Ascending aorta (tissue), 2 donors: ENCODE data around the gene ENOX1. TPM values are rescaled to one million over a fixed set of nuclear protein-coding genes. Genes with fewer than 3 reads are reported as not detected.

Experiments used
- DNase-seq, 2 donors: peaks; one replicate each; pipeline ENCODE4 v3.0.0-alpha.2; 2019; ENCODE audit warnings: low spot score in 2 of 2
- H3K27ac ChIP-seq, 2 donors: fragments of 200-600 bp; sonication (generic); one replicate each; pipeline ENCODE4 v1.5.1; 2016 to 2017; ENCODE audit warnings: mild to moderate bottlenecking in 1 of 2
- H3K27me3 ChIP-seq: fragments of 200-600 bp; sonication (generic); one replicate; pipeline ENCODE4 v1.5.1; 2017
- H3K36me3 ChIP-seq, 2 donors: fragments of 200-600 bp; sonication (generic); one replicate each; pipeline ENCODE4 v1.5.1; 2016
- H3K4me1 ChIP-seq, 2 donors: fragments of 200-600 bp; sonication (generic); one replicate each; pipeline ENCODE4 v1.5.1; 2016 to 2017; ENCODE audit warnings: mild to moderate bottlenecking in 1 of 2
- H3K4me3 ChIP-seq, 2 donors: fragments of 200-600 bp; sonication (generic); one replicate each; pipeline ENCODE4 v1.5.1; 2016 to 2017; ENCODE audit warnings: mild to moderate bottlenecking in 1 of 2
- H3K9me3 ChIP-seq, 2 donors: fragments of 200-600 bp; sonication (generic); one replicate each; pipeline ENCODE4 v1.5.1; 2016
- intact Hi-C: fragments of 100-400 bp; cut with DNase I; formaldehyde crosslinking; loops from one replicate; pipeline ENCODE4 v1.15.1; 2023
- total RNA-seq: library from RNA; depleted of rRNA; stranded (reverse); fragments of >200 nt; gene quantifications from one replicate; pipeline ENCODE4 v1.1.0, GENCODE V29; 2016
- TF ChIP-seq, protein P1 (sequence below), 3 experiments: fragments of 200-600 bp in 2 of 3; fragments of 450-650 bp in 1 of 3; sonication (generic) in 2 of 3; IDR thresholded peaks; one replicate each; pipeline ENCODE4 v1.5.1; 2016 to 2019; ENCODE audit warnings: antibody characterized with exemption in 3 of 3, mild to moderate bottlenecking in 1 of 3, moderate library complexity in 1 of 3

The ENOX1 gene
- total RNA-seq, 1 donor from 2014 or later: 0.21 TPM

- intact Hi-C loops: no loop called here
- no peaks in the 10 kb centered on the region for H3K9me3 ChIP-seq
- H3K27ac ChIP-seq: no peak overlapping the region
- no peaks in the 10 kb centered on the region for H3K4me1 ChIP-seq
- DNase-seq: no peak
- TF ChIP-seq, protein P1, sequence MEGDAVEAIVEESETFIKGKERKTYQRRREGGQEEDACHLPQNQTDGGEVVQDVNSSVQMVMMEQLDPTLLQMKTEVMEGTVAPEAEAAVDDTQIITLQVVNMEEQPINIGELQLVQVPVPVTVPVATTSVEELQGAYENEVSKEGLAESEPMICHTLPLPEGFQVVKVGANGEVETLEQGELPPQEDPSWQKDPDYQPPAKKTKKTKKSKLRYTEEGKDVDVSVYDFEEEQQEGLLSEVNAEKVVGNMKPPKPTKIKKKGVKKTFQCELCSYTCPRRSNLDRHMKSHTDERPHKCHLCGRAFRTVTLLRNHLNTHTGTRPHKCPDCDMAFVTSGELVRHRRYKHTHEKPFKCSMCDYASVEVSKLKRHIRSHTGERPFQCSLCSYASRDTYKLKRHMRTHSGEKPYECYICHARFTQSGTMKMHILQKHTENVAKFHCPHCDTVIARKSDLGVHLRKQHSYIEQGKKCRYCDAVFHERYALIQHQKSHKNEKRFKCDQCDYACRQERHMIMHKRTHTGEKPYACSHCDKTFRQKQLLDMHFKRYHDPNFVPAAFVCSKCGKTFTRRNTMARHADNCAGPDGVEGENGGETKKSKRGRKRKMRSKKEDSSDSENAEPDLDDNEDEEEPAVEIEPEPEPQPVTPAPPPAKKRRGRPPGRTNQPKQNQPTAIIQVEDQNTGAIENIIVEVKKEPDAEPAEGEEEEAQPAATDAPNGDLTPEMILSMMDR (IDR thresholded peaks at IDR 0.05): no peak
- H3K4me3 ChIP-seq: no peak overlapping the region
- H3K27me3 ChIP-seq: no peaks in the 10 kb centered on the region
- no peaks in the 10 kb centered on the region for H3K36me3 ChIP-seq
These were observed 7.6 kb upstream of the ENOX1 start for GRCh38 chr13:43794416-43794815.

DNA sequence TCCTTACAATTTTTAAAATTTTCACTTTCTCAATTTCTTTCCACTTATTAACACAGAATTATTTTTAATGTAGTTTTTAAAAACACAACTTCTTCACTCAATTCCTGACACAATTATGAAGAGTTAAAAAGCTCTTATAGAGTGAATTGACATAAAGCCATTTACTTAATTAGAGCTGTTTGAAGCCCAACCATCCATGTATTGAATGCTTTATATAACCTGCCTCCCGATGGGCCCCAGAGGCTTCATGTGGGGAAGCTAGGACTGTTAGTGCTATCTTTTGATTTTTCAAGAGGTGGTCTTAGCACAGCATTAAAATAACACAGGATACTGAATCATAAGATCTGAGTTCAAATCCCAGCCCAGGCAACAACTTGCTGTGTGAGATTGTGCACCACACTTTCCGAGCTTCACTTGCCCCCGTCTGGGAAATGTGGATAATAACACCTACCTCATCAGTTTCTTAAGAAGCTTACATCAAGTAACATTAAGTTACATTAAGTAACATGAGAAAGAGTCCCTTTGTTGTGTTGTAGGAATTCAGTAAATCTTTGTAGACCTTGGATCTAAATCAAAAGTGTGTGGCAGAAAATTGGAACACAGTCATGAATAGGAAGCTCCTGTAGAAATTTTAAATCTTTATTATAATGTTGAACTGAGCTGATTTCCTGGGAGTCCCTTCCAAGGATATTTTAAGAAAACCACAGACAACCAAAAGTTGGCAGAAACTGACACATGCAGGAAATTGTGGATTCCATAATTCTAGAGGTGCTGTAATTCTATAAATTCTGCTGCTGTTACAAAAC, 5.5 kb upstream of the ENOX1 start:
- TF ChIP-seq, protein P1 (IDR thresholded peaks at IDR 0.05): no peak
- H3K9me3 ChIP-seq: no peaks in the 10 kb centered on the region
- no peaks in the 10 kb centered on the region for H3K27me3 ChIP-seq
- no peaks in the 10 kb centered on the region for H3K36me3 ChIP-seq
- DNase-seq: no peak
- no peak overlapping the region for H3K27ac ChIP-seq
- no peak overlapping the region for H3K4me3 ChIP-seq
- peaks cover 0 to 4% of the 10 kb centered on the region in 2 donors for H3K4me1 ChIP-seq
- intact Hi-C loops: no loop called here

DNA sequence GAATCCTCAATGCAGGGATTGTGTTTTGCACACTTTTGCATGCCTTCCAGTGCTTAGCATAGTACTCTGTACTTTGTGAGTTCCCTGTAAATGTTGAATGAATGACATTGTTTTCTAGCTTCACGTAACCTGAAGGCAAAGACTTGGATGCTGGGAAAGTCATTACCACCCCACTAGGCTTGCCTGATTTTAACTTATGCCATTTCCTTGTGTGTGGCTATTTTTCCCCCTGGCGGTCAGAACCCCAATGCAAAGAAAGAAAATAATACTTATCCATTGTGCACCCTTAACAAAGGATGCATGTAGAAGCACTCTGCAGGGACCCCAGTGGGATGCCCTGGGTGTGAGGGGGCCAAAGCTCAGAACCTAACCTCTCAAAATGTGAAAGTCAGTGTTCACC, 1.2 kb upstream of the ENOX1 start:
- H3K9me3 ChIP-seq: no peaks in the 10 kb centered on the region
- peaks cover 4 to 14% of the 10 kb centered on the region in 2 donors for H3K4me1 ChIP-seq
- no peaks in the 10 kb centered on the region for H3K36me3 ChIP-seq
- no peak overlapping the region for H3K27ac ChIP-seq
- TF ChIP-seq, protein P1 (IDR thresholded peaks at IDR 0.05): no peak
- H3K4me3 ChIP-seq: peak overlapping the region; percentile 64 to 91
- no peaks in the 10 kb centered on the region for H3K27me3 ChIP-seq
- intact Hi-C loops: loop anchor here (10.0 kb wide), 1 partner anchor 353 kb away; no protein-coding TSS in a partner anchor
- no peak for DNase-seq

DNA sequence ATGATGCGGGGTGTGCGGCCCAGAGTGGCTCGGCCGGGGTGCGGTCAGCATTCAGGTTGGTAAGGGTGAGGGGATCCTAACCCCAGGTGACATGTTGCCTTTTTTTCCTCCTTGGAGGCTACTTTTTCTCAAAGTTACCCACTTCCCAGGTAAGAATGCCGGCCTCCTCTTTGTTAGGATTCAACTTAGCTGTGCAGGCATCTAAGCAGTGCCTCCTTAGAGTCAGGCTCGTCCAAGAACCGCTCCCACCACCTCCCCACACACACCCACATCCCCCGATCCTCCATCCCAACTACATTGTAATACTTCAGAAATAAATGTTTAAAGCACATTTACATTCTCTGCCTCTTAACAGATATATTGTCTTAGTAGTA, 733 bp upstream of the ENOX1 start:
- Histone ChIP-seq H3K27ac (no peak overlapping the region), H3K4me3 (peak overlapping the region; percentile 64 to 91), H3K27me3 (no peaks in the 10 kb centered on the region), H3K36me3 (no peaks in the 10 kb centered on the region), H3K4me1 (peaks cover 4 to 14% of the 10 kb centered on the region in 2 donors), H3K9me3 (no peaks in the 10 kb centered on the region)
- TF ChIP-seq, protein P1 (IDR thresholded peaks at IDR 0.05): no peak
- intact Hi-C loops: loop anchor here (10.0 kb wide), 1 partner anchor 353 kb away; no protein-coding TSS in a partner anchor
- no peak for DNase-seq

DNA sequence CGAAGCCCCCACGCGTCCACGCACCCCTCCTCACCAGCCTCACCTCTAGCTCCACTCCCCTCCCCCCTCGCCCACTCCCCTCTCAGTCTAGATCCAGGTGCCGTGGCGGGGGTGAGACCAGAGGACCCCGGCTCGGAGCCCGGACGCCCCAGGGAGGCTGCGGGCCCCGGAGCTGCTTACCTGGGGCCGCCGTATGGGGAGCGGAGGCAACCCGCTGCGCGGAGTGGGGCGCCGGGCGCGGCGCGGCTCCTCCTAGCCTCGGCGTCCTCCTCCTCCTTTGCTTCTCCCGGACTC, 353 bp downstream of the ENOX1 start:
- TF ChIP-seq, protein P1 (IDR thresholded peaks at IDR 0.05): no peak
- peak overlapping the region in 1 of 2 donors; percentile 48 for H3K27ac ChIP-seq
- intact Hi-C loops: loop anchor here (10.0 kb wide), 1 partner anchor 352 kb away; no protein-coding TSS in a partner anchor
- no peaks in the 10 kb centered on the region for H3K9me3 ChIP-seq
- H3K36me3 ChIP-seq: no peaks in the 10 kb centered on the region
- H3K4me1 ChIP-seq: peaks cover 4 to 14% of the 10 kb centered on the region in 2 donors
- DNase-seq: no peak
- no peaks in the 10 kb centered on the region for H3K27me3 ChIP-seq
- H3K4me3 ChIP-seq: peak overlapping the region; percentile 64 to 91
